ENCODE results near the gene KIF26B.
"Not testable (repeated sequence)": the region's sequence is repeated elsewhere in the genome, so short reads cannot be mapped to it uniquely, and the experiment has no call there.

DNA sequence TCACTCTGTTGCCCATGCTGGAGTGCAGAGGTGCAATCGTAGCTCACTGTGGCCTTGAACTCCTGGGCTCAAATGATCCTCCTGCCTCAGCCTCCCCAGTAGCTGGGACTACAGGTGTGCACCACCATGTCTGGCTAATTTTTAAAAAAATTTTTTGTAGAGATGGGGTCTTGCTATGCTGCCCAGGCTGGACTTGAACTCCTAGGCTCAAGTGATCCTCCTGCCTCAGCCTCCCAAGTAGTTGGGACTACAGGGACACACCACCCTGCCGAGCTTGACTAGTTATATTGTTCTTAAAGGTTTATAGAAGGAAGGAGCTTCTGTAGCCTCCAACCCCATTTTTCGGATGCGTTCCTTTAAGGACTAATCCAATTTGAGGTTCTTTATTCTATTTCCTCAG is 248.2 kb downstream of the KIF26B start:
- TF ChIP-seq, protein P1, sequence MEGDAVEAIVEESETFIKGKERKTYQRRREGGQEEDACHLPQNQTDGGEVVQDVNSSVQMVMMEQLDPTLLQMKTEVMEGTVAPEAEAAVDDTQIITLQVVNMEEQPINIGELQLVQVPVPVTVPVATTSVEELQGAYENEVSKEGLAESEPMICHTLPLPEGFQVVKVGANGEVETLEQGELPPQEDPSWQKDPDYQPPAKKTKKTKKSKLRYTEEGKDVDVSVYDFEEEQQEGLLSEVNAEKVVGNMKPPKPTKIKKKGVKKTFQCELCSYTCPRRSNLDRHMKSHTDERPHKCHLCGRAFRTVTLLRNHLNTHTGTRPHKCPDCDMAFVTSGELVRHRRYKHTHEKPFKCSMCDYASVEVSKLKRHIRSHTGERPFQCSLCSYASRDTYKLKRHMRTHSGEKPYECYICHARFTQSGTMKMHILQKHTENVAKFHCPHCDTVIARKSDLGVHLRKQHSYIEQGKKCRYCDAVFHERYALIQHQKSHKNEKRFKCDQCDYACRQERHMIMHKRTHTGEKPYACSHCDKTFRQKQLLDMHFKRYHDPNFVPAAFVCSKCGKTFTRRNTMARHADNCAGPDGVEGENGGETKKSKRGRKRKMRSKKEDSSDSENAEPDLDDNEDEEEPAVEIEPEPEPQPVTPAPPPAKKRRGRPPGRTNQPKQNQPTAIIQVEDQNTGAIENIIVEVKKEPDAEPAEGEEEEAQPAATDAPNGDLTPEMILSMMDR (conservative IDR thresholded peaks at IDR 0.05; ENCODE audit: low read depth in 2 of 2): not testable (repeated sequence)
- TF ChIP-seq EZH2 (IDR thresholded peaks at IDR 0.05; ENCODE audit: low read depth, unreplicated experiment); STAT1 (IDR thresholded peaks at IDR 0.05; ENCODE audit: unreplicated experiment): not testable (repeated sequence)
- TF ChIP-seq, protein P2, sequence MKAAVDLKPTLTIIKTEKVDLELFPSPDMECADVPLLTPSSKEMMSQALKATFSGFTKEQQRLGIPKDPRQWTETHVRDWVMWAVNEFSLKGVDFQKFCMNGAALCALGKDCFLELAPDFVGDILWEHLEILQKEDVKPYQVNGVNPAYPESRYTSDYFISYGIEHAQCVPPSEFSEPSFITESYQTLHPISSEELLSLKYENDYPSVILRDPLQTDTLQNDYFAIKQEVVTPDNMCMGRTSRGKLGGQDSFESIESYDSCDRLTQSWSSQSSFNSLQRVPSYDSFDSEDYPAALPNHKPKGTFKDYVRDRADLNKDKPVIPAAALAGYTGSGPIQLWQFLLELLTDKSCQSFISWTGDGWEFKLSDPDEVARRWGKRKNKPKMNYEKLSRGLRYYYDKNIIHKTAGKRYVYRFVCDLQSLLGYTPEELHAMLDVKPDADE (IDR thresholded peaks at IDR 0.05): not testable (repeated sequence)
